Hepatocyte (in vitro differentiated cells): ENCODE results near the gene HSD17B3. TPM values are rescaled to one million over a fixed set of nuclear protein-coding genes. Genes with fewer than 3 reads are reported as not detected.

Experiments
- DNase-seq: peaks from one replicate; pipeline ENCODE4 v3.0.0-alpha.2; 2016; ENCODE audit warnings: low spot score
- H2AFZ ChIP-seq: fragments of 200-600 bp; sonication (generic); 2 replicates; pipeline ENCODE4 v1.6.0; 2016; ENCODE audit warnings: antibody characterized with exemption, mild to moderate bottlenecking
- H3K27ac ChIP-seq: fragments of 200-600 bp; sonication (generic); 2 replicates; pipeline ENCODE4 v1.5.1; 2016; ENCODE audit warnings: mild to moderate bottlenecking
- H3K27me3 ChIP-seq: fragments of 200-600 bp; sonication (generic); 2 replicates; pipeline ENCODE4 v1.6.1; 2016
- H3K36me3 ChIP-seq: fragments of 200-600 bp; sonication (generic); replicated peaks from 2 replicates; pipeline ENCODE4 v1.5.1; 2016; ENCODE audit warnings: low read depth; ENCODE audit not compliant: insufficient read depth
- H3K4me1 ChIP-seq: fragments of 200-600 bp; sonication (generic); 2 replicates; pipeline ENCODE4 v1.5.1; 2016; ENCODE audit warnings: mild to moderate bottlenecking, moderate library complexity; ENCODE audit not compliant: insufficient read depth
- H3K4me2 ChIP-seq: fragments of 200-600 bp; sonication (generic); 2 replicates; pipeline ENCODE4 v1.6.0; 2016
- H3K4me3 ChIP-seq: fragments of 200-600 bp; sonication (generic); 2 replicates; pipeline ENCODE4 v1.5.1; 2016; ENCODE audit warnings: mild to moderate bottlenecking
- H3K79me2 ChIP-seq: fragments of 200-600 bp; sonication (generic); 2 replicates; pipeline ENCODE4 v1.6.0; 2017; ENCODE audit warnings: mild to moderate bottlenecking
- H3K9me2 ChIP-seq: fragments of 200-600 bp; sonication (generic); replicated peaks from 2 replicates; pipeline ENCODE4 v1.6.0; 2017; ENCODE audit warnings: mild to moderate bottlenecking; ENCODE audit not compliant: insufficient read depth
- H3K9me3 ChIP-seq: fragments of 200-600 bp; sonication (generic); 2 replicates; pipeline ENCODE4 v1.5.1; 2016; ENCODE audit warnings: low read depth, mild to moderate bottlenecking
- H4K20me1 ChIP-seq: fragments of 200-600 bp; sonication (generic); 2 replicates; pipeline ENCODE4 v1.6.0; 2016; ENCODE audit warnings: mild to moderate bottlenecking; ENCODE audit not compliant: insufficient read depth, poor library complexity, severe bottlenecking
- EZH2 ChIP-seq: fragments of 200-600 bp; sonication (generic); IDR thresholded peaks from 2 replicates; pipeline ENCODE4 v1.6.1; 2016; ENCODE audit warnings: antibody characterized with exemption, mild to moderate bottlenecking, borderline replicate concordance
- EZH2phosphoT487 ChIP-seq: fragments of 200-600 bp; sonication (generic); IDR thresholded peaks from one replicate; pipeline ENCODE4 v1.6.1; 2018; ENCODE audit warnings: antibody characterized with exemption, mild to moderate bottlenecking, low read depth, moderate library complexity; ENCODE audit not compliant: unreplicated experiment, severe bottlenecking
- WGBS: methylation state at CpG from one replicate; pipeline ENCODE4 v1.1.6; 2016; ENCODE audit warnings: low lambda C conversion rate; ENCODE audit errors: missing lambda C conversion rate; 5-methylcytosine and 5-hydroxymethylcytosine counted together
- polyA plus RNA-seq: library from polyadenylated mRNA; unstranded; fragments of >200 nt; fragmentation: Nextera tagmentation; extraction: Ambion mirVana; gene quantifications from 2 replicates; pipeline ENCODE4 v1.2.1, GENCODE V29; 2016
- total RNA-seq: library from RNA; depleted of rRNA; stranded (reverse); fragments of >200 nt; gene quantifications from 2 replicates; pipeline ENCODE4 v1.2.3, GENCODE V29; 2014
- TF ChIP-seq, protein P1 (sequence below): fragments of 200-600 bp; sonication (generic); IDR thresholded peaks from 2 replicates; pipeline ENCODE4 v1.5.1; 2016; ENCODE audit warnings: antibody characterized with exemption, mild to moderate bottlenecking; ENCODE audit not compliant: poor library complexity

The HSD17B3 gene
- total and polyA plus RNA-seq, 2 experiments from 2014 or later, result 0.67 to 0.74 TPM

DNA sequence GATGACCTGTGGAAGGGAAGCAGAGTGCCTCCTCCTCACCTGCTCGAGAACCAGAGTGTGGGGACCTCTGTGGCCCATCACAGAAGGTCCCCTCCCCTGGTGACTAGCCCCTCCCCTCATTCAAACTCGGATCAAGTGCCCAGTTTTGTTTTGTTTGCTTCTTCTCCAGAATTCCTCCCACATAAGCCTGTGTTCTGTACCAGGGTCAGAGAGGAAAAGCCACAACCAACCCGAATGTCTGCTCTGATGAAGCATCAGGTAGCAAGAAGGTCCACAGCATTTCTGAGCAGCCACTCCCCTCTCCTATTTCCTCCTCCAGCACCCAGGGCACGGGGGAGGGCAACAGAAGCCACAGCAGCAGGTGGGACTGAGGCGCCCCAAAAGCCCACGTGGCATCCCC, 58.2 kb downstream of the HSD17B3 start:
- no peaks in the 10 kb centered on the region for H3K79me2 ChIP-seq
- no peak overlapping the region for H3K4me2 ChIP-seq
- no peaks in the 10 kb centered on the region for H3K36me3 ChIP-seq
- H2AFZ ChIP-seq, result no peak overlapping the region
- no peaks in the 10 kb centered on the region for H3K9me3 ChIP-seq
- H3K27ac ChIP-seq, result no peak overlapping the region
- no peak for DNase-seq
- WGBS, result 84% methylated on average over 6 of the region's 6 CpGs
- H3K27me3 ChIP-seq, result no peaks in the 10 kb centered on the region
- H3K4me3 ChIP-seq, result no peak overlapping the region
- no peaks in the 10 kb centered on the region for H3K4me1 ChIP-seq
- TF ChIP-seq, protein P1, sequence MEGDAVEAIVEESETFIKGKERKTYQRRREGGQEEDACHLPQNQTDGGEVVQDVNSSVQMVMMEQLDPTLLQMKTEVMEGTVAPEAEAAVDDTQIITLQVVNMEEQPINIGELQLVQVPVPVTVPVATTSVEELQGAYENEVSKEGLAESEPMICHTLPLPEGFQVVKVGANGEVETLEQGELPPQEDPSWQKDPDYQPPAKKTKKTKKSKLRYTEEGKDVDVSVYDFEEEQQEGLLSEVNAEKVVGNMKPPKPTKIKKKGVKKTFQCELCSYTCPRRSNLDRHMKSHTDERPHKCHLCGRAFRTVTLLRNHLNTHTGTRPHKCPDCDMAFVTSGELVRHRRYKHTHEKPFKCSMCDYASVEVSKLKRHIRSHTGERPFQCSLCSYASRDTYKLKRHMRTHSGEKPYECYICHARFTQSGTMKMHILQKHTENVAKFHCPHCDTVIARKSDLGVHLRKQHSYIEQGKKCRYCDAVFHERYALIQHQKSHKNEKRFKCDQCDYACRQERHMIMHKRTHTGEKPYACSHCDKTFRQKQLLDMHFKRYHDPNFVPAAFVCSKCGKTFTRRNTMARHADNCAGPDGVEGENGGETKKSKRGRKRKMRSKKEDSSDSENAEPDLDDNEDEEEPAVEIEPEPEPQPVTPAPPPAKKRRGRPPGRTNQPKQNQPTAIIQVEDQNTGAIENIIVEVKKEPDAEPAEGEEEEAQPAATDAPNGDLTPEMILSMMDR, result no peak
- TF ChIP-seq EZH2 (no peak), EZH2phosphoT487 (no peak)
- no peaks in the 10 kb centered on the region for H4K20me1 ChIP-seq
- H3K9me2 ChIP-seq, result no peaks in the 10 kb centered on the region

DNA sequence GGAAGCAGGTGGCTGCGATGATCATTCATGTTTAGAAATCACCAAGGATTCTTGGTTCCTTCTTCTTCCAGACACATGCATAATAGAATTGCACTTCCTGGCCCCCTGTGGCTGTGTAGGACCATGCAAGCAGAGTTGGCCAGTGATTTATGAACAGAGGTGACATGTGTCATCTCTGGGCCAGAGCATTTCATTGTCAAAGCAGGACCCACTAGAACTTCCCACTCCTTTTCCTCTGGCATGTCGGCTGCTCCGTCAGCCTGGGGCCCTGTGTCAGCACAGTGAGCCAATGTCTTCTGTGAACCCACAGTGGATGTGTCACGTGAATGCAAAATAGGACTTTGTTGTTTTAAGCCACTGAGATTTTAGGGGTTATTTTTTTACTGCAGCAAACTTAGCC, 59.2 kb downstream of the HSD17B3 start:
- Histone ChIP-seq H3K4me2 (no peak overlapping the region), H3K9me2 (no peaks in the 10 kb centered on the region), H3K27me3 (no peaks in the 10 kb centered on the region), H3K27ac (no peak overlapping the region), H3K4me1 (no peaks in the 10 kb centered on the region), H3K9me3 (no peaks in the 10 kb centered on the region), H2AFZ (no peak overlapping the region), H3K4me3 (no peak overlapping the region), H4K20me1 (no peaks in the 10 kb centered on the region), H3K36me3 (no peaks in the 10 kb centered on the region), H3K79me2 (no peaks in the 10 kb centered on the region)
- WGBS, result 84% methylated on average over 4 of the region's 4 CpGs
- TF ChIP-seq EZH2phosphoT487, result no peak
- TF ChIP-seq EZH2, result no peak
- TF ChIP-seq, protein P1, result no peak
- DNase-seq, result no peak

DNA sequence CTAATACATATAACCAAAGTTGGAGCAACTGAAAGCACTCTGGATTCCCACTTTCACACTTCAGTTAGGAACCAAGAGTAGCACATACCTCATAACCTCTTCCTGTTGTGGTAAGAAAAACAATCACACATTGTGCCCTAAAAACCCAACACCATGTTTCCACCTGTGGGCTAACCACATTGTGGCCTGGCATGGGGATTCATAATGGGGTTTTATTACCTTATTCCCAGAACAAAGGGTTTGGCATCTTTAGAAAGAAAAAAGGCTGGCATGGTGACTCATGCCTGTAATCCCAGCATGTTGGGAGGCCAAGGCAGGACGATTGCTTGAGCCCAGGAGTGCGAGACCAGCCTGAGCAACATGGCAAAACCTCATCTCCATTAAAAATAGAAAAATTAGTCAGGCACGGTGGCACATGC, 60.6 kb downstream of the HSD17B3 start:
- Histone ChIP-seq H3K79me2 (no peaks in the 10 kb centered on the region), H3K4me1 (no peaks in the 10 kb centered on the region), H3K27me3 (no peaks in the 10 kb centered on the region), H3K4me3 (no peak overlapping the region), H3K27ac (no peak overlapping the region), H3K9me3 (no peaks in the 10 kb centered on the region), H3K36me3 (no peaks in the 10 kb centered on the region), H3K4me2 (no peak overlapping the region), H4K20me1 (no peaks in the 10 kb centered on the region), H2AFZ (no peak overlapping the region), H3K9me2 (no peaks in the 10 kb centered on the region)
- TF ChIP-seq EZH2phosphoT487 (no peak), EZH2 (no peak)
- TF ChIP-seq, protein P1, result no peak
- 82% methylated on average over 3 of the region's 3 CpGs for WGBS
- no peak for DNase-seq
